Progenitor cell of endocrine pancreas (in vitro differentiated cells): Measurements from ENCODE around the gene BICRA. TPM values are rescaled to one million over a fixed set of nuclear protein-coding genes. Genes with fewer than 3 reads are reported as not detected.

Experiments used
- DNase-seq: peaks from one replicate; pipeline ENCODE4 v3.0.0; 2021; ENCODE audit warnings: low spot score; ENCODE audit not compliant: unreplicated experiment
- H3K27ac Mint-ChIP-seq: 2 replicates; pipeline ENCODE4 v1.8.0; 2021; ENCODE audit warnings: mild to moderate bottlenecking, moderate library complexity, mixed read lengths
- H3K27me3 Mint-ChIP-seq: 2 replicates; pipeline ENCODE4 v1.8.0; 2021; ENCODE audit warnings: mixed read lengths
- H3K36me3 Mint-ChIP-seq: 2 replicates; pipeline ENCODE4 v1.8.0; 2022; ENCODE audit warnings: mixed read lengths; ENCODE audit not compliant: insufficient read depth
- H3K4me1 Mint-ChIP-seq: 2 replicates; pipeline ENCODE4 v1.8.0; 2021; ENCODE audit warnings: low read depth, mixed read lengths
- H3K4me3 Mint-ChIP-seq: 2 replicates; pipeline ENCODE4 v1.8.0; 2021; ENCODE audit warnings: low read depth, mild to moderate bottlenecking, moderate library complexity, mixed read lengths
- H3K9me3 Mint-ChIP-seq: 2 replicates; pipeline ENCODE4 v1.8.0; 2021; ENCODE audit warnings: low read depth, mixed read lengths
- total RNA-seq: library from RNA; stranded (reverse); gene quantifications from 2 replicates; pipeline ENCODE4 v1.2.1, GENCODE V29; 2021
- TF ChIP-seq, protein P1 (sequence below): fragments of 200-600 bp; sonication (generic); IDR thresholded peaks from one replicate; pipeline ENCODE4 v1.5.0; 2021; ENCODE audit warnings: antibody characterized with exemption, mild to moderate bottlenecking; ENCODE audit not compliant: unreplicated experiment

Gene BICRA
- total RNA-seq, 1 donor from 2014 or later = 37.4 TPM

DNA sequence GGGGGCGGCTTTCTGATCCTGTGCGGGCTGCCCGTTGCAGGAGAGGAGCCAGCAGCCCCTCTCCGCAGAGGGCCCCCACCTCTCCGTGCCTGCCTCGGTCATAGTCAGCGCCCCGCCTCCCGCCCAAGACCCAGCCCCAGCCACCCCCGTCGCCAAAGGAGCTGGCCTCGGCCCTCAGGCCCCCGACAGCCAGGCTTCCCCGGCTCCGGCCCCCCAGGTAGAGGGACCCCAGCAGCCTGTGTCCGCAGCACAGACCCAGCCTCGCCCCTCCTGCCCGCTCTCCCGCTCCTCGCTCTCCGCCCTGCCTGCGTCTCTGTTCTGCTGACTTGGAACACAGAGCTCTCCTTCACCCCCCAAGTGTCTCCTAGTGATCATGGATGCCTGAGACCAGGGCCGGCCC is 73.0 kb downstream of the BICRA start:
- no peak overlapping the region for H3K4me3 Mint-ChIP-seq
- no peak for DNase-seq
- TF ChIP-seq, protein P1, sequence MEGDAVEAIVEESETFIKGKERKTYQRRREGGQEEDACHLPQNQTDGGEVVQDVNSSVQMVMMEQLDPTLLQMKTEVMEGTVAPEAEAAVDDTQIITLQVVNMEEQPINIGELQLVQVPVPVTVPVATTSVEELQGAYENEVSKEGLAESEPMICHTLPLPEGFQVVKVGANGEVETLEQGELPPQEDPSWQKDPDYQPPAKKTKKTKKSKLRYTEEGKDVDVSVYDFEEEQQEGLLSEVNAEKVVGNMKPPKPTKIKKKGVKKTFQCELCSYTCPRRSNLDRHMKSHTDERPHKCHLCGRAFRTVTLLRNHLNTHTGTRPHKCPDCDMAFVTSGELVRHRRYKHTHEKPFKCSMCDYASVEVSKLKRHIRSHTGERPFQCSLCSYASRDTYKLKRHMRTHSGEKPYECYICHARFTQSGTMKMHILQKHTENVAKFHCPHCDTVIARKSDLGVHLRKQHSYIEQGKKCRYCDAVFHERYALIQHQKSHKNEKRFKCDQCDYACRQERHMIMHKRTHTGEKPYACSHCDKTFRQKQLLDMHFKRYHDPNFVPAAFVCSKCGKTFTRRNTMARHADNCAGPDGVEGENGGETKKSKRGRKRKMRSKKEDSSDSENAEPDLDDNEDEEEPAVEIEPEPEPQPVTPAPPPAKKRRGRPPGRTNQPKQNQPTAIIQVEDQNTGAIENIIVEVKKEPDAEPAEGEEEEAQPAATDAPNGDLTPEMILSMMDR = no peak
- H3K4me1 Mint-ChIP-seq = peaks cover 2% of the 10 kb centered on the region
- H3K36me3 Mint-ChIP-seq = peaks cover 16% of the 10 kb centered on the region
- H3K27ac Mint-ChIP-seq = no peak overlapping the region
- no peaks in the 10 kb centered on the region for H3K9me3 Mint-ChIP-seq
- H3K27me3 Mint-ChIP-seq = no peaks in the 10 kb centered on the region

DNA sequence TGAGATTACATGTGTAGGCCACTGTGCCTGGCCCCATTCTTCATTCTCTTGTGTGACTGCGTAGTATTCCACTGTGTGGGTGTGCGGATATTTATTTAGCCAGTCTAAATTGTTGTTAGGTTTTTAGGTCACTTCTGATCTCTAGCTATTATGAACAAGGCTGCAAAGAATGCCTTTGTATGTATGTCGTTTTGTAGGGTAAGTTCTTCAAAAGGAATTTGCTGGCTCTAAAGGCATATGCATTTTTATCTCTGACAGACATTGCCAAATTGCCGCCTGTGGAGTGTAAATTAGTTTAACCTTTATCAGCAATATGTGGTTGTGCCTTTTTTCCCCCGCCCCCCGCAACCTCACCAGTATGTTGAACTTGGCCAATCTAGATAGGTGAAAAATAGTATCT is 74.0 kb downstream of the BICRA start:
- H3K27me3 Mint-ChIP-seq = no peaks in the 10 kb centered on the region
- peaks cover 2% of the 10 kb centered on the region for H3K4me1 Mint-ChIP-seq
- no peak overlapping the region for H3K4me3 Mint-ChIP-seq
- no peak for DNase-seq
- TF ChIP-seq, protein P1 = no peak
- H3K9me3 Mint-ChIP-seq = no peaks in the 10 kb centered on the region
- H3K27ac Mint-ChIP-seq = peak overlapping the region; percentile 74
- peaks cover 14% of the 10 kb centered on the region for H3K36me3 Mint-ChIP-seq

DNA sequence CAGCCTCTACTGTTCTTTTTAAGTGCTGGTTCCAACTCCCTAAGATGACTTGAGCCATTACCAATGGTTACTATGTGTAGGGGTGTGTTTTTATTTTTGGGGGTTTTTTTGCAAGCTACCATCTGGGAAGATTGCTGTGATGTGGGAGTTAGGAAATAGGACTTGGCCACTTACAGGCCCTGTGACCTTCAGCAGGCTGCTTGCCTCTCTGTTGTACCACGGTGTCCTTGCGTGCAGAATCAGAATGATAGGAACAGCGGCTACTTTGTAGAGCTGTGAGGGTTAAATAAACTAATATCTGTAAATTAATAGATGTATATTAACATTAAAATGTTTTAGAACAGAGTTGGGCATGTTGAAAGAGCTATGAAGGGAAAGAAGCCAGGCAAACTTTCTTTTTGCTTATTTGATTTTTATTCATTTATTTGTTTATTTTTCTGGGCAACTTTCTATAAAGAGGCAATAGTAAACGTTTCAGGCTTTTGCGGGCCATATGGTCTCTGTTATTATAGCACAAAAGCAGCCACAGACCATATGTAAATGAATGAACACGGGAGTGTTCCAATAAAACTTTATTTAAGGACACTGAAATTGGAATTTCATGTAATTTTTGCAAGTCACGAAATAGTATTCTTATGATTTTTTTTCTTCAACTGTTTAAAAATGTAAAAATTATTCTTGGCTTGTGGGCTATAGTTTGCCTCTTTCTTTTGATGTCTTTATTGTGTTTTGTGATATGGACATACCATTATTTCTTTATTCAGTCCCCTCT is 77.9 kb downstream of the BICRA start:
- peaks cover 2% of the 10 kb centered on the region for H3K4me1 Mint-ChIP-seq
- TF ChIP-seq, protein P1 = no peak
- no peaks in the 10 kb centered on the region for H3K9me3 Mint-ChIP-seq
- DNase-seq = no peak
- H3K36me3 Mint-ChIP-seq = peaks cover 20% of the 10 kb centered on the region
- H3K27me3 Mint-ChIP-seq = no peaks in the 10 kb centered on the region
- no peak overlapping the region for H3K4me3 Mint-ChIP-seq
- H3K27ac Mint-ChIP-seq = no peak overlapping the region

DNA sequence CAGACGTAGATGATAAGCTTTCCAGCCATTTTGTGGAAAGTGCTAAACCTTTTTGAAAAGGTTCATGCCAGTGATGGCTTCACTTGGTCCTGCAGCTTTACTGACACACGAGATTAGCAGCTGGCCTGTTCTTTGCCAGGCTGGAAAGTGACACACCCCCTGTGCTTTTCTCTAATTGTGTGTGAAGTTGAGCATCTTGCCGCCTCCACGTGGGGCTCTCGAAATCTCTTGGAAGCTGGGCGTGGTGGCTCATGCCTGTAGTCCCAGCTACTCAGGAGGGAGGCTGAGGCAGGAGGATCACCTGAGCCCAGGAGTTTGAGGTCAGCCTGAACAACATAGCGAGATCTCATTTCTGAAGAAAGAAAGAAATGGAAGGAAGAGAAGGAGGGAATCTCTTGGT is 79.0 kb downstream of the BICRA start:
- H3K4me1 Mint-ChIP-seq = peaks cover 2% of the 10 kb centered on the region
- peaks cover 20% of the 10 kb centered on the region for H3K36me3 Mint-ChIP-seq
- no peak overlapping the region for H3K4me3 Mint-ChIP-seq
- TF ChIP-seq, protein P1 = no peak
- H3K9me3 Mint-ChIP-seq = no peaks in the 10 kb centered on the region
- H3K27ac Mint-ChIP-seq = peak overlapping the region; percentile 47
- no peaks in the 10 kb centered on the region for H3K27me3 Mint-ChIP-seq
- no peak for DNase-seq

DNA sequence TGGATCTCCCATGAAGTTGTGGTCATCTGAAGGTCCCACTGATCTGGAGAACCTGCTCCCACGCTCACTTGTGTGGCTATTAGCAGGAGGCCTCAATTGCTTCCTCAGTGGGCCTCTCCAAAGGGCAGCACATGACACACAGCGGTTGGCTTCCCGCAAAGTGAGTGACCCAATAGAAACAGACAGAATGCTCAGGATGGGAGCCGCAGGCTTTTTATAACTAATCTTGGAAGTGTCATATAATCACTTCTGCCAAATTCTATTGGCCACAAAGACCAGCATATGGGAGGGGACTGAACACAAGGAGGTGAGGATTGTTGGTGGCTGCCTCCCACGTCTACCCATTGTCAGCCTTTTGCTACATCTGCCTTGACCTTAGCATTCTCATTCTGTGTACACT is 82.2 kb downstream of the BICRA start:
- H3K4me3 Mint-ChIP-seq = no peak overlapping the region
- H3K4me1 Mint-ChIP-seq = no peaks in the 10 kb centered on the region
- peaks cover 15% of the 10 kb centered on the region for H3K36me3 Mint-ChIP-seq
- no peak overlapping the region for H3K27ac Mint-ChIP-seq
- TF ChIP-seq, protein P1 = no peak
- H3K27me3 Mint-ChIP-seq = no peaks in the 10 kb centered on the region
- no peaks in the 10 kb centered on the region for H3K9me3 Mint-ChIP-seq
- DNase-seq = no peak
